ENCODE data around the gene KRT72. TPM values are rescaled to one million over a fixed set of nuclear protein-coding genes. Genes with fewer than 3 reads are reported as not detected.

The KRT72 gene
- total and polyA plus RNA-seq, 2 experiments from 2014 or later, result not detected

GRCh38 chr12:52645120-52645761 lies 44.0 kb upstream of the KRT72 start (continued):
- TF ChIP-seq, protein P1, sequence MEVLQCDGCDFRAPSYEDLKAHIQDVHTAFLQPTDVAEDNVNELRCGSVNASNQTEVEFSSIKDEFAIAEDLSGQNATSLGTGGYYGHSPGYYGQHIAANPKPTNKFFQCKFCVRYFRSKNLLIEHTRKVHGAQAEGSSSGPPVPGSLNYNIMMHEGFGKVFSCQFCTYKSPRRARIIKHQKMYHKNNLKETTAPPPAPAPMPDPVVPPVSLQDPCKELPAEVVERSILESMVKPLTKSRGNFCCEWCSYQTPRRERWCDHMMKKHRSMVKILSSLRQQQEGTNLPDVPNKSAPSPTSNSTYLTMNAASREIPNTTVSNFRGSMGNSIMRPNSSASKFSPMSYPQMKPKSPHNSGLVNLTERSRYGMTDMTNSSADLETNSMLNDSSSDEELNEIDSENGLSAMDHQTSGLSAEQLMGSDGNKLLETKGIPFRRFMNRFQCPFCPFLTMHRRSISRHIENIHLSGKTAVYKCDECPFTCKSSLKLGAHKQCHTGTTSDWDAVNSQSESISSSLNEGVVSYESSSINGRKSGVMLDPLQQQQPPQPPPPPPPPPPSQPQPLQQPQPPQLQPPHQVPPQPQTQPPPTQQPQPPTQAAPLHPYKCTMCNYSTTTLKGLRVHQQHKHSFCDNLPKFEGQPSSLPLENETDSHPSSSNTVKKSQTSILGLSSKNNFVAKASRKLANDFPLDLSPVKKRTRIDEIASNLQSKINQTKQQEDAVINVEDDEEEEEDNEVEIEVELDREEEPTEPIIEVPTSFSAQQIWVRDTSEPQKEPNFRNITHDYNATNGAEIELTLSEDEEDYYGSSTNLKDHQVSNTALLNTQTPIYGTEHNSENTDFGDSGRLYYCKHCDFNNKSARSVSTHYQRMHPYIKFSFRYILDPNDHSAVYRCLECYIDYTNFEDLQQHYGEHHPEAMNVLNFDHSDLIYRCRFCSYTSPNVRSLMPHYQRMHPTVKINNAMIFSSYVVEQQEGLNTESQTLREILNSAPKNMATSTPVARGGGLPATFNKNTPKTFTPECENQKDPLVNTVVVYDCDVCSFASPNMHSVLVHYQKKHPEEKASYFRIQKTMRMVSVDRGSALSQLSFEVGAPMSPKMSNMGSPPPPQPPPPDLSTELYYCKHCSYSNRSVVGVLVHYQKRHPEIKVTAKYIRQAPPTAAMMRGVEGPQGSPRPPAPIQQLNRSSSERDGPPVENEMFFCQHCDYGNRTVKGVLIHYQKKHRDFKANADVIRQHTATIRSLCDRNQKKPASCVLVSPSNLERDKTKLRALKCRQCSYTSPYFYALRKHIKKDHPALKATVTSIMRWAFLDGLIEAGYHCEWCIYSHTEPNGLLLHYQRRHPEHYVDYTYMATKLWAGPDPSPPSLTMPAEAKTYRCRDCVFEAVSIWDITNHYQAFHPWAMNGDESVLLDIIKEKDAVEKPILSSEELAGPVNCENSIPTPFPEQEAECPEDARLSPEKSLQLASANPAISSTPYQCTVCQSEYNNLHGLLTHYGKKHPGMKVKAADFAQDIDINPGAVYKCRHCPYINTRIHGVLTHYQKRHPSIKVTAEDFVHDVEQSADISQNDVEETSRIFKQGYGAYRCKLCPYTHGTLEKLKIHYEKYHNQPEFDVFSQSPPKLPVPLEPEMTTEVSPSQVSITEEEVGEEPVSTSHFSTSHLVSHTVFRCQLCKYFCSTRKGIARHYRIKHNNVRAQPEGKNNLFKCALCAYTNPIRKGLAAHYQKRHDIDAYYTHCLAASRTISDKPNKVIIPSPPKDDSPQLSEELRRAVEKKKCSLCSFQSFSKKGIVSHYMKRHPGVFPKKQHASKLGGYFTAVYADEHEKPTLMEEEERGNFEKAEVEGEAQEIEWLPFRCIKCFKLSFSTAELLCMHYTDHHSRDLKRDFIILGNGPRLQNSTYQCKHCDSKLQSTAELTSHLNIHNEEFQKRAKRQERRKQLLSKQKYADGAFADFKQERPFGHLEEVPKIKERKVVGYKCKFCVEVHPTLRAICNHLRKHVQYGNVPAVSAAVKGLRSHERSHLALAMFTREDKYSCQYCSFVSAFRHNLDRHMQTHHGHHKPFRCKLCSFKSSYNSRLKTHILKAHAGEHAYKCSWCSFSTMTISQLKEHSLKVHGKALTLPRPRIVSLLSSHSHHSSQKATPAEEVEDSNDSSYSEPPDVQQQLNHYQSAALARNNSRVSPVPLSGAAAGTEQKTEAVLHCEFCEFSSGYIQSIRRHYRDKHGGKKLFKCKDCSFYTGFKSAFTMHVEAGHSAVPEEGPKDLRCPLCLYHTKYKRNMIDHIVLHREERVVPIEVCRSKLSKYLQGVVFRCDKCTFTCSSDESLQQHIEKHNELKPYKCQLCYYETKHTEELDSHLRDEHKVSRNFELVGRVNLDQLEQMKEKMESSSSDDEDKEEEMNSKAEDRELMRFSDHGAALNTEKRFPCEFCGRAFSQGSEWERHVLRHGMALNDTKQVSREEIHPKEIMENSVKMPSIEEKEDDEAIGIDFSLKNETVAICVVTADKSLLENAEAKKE (CRISPR knock-in tag; IDR thresholded peaks at IDR 0.05), result no peak
- TF ChIP-seq ZNF114 (CRISPR knock-in tag; IDR thresholded peaks at IDR 0.05) (no peak), ETS1 (IDR thresholded peaks at IDR 0.05) (no peak)

DNA sequence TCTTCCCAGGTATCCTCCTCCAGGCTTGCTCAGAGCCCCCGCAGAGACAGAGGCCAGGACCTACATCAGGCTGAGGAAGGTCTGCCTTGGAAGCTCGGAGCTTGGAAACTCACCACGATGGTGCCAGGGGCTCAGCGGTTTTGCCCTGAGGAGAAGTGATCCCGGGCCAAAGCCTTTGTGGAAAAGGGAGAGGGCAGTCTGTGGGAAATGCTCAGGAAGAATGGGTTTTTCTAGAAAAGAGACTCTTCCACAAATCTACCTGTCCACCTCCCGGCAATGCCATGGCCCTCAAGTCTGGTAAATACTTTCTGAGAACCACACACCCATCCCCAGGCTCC lies 42.8 kb upstream of the KRT72 start:
- no peaks in the 10 kb centered on the region for H3K27me3 ChIP-seq (ENCODE audit: insufficient read depth)
- H3K27ac ChIP-seq (ENCODE audit: low read depth), result no peak overlapping the region
- Mint-ChIP-seq H3K27me3 (ENCODE audit: insufficient read depth, low read depth, poor library complexity) (no peaks in the 10 kb centered on the region), H3K9me3 (no peaks in the 10 kb centered on the region), H3K4me1 (no peaks in the 10 kb centered on the region), H3K36me3 (ENCODE audit: low read depth) (no peaks in the 10 kb centered on the region), H3K4me3 (no peak overlapping the region), H3K27ac (no peak overlapping the region)
- H3K79me2 ChIP-seq (replicated peaks; ENCODE audit: insufficient read depth), result no peaks in the 10 kb centered on the region
- no peaks in the 10 kb centered on the region for H4K20me1 ChIP-seq (replicated peaks; ENCODE audit: insufficient read depth)
- H3K4me3 ChIP-seq, result no peak overlapping the region
- no peaks in the 10 kb centered on the region for H3K36me3 ChIP-seq (ENCODE audit: insufficient read depth)
- H3K9me2 ChIP-seq (ENCODE audit: insufficient read depth), result no peaks in the 10 kb centered on the region
- H3K4me2 ChIP-seq, result no peak overlapping the region
- ATAC-seq (no peak), DNase-seq (ENCODE audit: low spot score) (no peak)
- no peaks in the 10 kb centered on the region for H3K4me1 ChIP-seq (ENCODE audit: insufficient read depth)
- H2AFZ ChIP-seq, result no peak overlapping the region
- no peaks in the 10 kb centered on the region for H3F3A ChIP-seq (replicated peaks; ENCODE audit: low read depth)
- TF ChIP-seq STAT1 (IDR thresholded peaks at IDR 0.05; ENCODE audit: unreplicated experiment) (no peak), EZH2phosphoT487 (IDR thresholded peaks at IDR 0.05; ENCODE audit: unreplicated experiment) (no peak), ETS1 (IDR thresholded peaks at IDR 0.05) (no peak)
- TF ChIP-seq, protein P1 (CRISPR knock-in tag; IDR thresholded peaks at IDR 0.05), result no peak

All from GM23338 (cell line).